HG03025 (cell line): ENCODE data around the gene ABLIM1.

ENCODE experiments used
- ATAC-seq: cut with Tn5 transposase; IDR thresholded peaks from one replicate; pipeline ENCODE4 v1.9.1; 2021; ENCODE audit warnings: mild to moderate bottlenecking, moderate library complexity; ENCODE audit not compliant: unreplicated experiment, low FRiP score

Gene ABLIM1

DNA sequence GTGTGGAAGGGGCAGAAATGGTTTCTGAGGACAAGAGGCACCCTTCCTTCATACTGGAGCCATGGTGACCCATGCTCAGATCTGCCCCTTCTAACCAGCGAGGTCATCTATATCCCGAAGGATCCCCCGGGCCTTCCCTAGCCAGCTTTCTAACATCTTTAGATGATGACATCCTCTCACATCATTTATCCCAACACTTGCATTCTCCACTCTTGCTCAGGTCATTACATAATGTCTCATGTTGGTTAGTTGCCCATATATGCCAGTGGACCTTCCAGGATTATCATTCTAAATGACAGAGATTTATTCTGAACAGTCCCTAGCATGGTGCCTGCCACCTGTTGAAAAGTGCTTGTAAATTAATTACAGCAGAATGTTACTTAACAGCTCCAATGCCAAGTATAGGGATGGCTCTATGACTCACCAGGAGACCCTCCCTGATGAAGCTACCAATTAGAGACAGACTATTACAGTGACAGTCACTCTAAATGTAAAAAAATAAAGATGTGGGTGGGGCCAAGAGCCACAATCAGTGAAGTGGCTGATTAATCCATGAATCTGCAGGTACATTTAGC, 22.6 kb upstream of the ABLIM1 start:
- no peak for ATAC-seq

DNA sequence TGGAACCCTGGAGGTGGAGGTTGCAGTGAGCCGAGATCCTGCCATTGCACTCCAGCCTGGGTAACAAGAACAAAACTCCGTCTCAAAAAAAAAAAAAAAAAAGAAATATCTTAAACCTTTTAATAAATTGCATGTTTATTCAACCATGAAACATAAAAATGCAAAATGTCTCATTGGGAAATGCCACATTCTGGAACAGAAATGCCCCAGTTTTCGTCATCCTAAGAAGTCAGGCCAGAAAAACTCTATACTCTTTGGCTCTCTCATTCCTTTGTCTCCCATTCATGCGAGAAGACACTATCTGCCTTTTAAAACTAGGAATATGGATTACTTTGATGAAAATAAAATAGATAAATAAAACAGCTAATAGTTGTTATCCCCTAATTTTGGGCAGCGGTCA, 21.5 kb upstream of the ABLIM1 start:
- no peak for ATAC-seq

DNA sequence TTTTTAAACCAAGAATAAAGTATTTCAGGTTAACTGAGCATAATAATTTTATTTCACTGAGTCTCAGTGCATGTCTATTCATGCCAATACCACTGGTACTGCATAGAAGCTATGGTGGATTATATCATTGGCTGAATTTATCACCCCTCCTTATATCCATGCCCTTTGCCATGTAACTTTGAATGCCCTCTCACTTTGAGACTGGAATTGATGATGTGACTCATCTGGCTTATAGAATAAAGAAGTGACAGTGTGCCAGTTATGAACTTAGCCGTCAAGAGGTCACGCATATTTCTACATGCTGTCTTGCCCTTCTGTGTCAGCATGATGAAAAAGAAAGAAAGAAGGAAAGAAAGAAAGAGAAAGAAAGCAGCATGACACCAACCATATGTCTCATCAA, 20.7 kb upstream of the ABLIM1 start:
- ATAC-seq: no peak

DNA sequence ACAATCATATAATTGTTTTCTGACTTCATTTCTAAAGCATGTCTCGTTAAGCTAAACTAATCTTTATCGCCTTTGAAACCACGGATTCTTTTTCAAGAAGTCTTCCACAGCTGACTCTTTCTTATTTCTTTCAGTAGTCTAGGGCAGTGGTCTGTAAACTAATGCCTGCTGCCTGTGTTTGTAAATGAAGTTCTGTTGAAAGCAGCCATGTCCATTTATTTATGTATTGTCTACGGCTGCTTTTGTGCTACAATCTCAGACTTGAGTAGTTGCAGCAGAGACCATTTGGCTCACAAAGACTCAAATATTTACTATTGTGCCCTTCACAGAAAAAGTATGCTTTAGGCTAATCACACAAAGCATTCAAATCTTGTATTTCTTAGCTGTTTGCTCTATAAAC, 20.3 kb upstream of the ABLIM1 start:
- no peak for ATAC-seq

DNA sequence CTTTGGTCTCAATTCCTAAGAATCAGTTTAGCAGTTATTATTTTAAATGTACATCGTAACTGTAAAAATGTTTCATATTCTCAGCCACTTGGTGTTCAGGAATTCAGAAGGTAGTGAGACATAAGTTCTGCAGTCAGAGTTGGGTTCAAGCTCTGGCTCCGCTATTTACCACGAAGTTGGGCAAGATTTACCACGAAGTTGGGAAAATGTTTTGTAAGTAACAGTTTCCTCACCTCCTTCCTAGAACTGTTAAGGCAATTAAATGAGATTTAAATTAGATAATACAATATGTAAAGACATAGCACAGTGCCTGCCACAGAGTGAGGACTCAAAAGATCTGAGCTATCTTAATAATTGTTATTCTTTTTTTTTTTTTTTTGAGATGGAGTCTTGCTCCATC, 16.3 kb upstream of the ABLIM1 start:
- ATAC-seq: no peak

DNA sequence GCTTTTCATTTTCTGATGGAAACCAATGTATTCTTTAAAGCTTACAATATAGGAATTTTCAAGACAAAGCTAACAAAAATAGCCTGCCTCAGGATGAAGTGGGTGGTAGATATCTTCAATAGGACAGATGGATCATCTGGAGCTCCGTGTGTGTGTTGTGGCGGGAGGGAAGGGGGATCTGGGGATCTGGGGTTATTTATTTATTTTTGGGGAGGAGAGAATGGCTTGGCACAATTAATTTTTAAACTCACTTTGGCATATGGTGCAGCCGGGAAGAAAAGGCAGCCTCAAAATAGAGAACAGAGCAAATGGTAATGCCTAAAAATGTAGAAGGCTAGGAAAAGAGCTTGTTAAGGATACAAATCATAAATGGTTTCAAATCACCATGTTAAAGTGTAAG, 11.6 kb upstream of the ABLIM1 start:
- no peak for ATAC-seq

DNA sequence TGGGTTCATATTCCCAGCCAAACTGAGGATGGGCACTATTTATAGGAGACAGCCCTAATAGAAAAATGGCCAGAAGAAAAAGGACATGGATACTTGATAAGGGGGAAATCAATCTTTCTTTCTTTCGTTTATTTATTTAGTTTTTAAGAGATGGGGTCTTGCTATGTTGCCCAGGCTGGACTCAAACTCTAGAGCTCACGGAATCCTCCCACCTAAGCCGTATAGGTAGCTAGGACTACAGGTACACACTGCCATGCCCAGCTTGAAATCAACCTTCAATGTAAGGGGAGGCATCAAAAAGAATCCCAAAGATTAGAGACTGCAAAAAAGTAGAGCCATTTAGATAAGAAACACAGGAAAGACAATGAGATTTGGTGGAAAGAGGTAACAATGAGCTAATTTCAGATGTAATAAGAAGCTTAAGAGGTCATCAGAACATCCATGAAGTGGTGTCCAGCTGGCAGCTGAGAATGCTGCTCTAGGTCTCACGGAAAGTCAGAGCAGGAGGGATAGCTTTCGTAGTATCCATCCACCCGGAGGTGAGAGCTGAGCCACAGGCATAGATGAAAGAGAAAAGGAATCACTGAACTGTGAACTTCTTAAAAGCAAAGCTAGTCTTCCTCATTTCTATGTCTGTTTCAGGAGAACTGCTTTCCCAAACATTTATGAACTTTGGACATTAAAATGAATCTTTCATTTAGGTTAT, 10.5 kb upstream of the ABLIM1 start:
- no peak for ATAC-seq

DNA sequence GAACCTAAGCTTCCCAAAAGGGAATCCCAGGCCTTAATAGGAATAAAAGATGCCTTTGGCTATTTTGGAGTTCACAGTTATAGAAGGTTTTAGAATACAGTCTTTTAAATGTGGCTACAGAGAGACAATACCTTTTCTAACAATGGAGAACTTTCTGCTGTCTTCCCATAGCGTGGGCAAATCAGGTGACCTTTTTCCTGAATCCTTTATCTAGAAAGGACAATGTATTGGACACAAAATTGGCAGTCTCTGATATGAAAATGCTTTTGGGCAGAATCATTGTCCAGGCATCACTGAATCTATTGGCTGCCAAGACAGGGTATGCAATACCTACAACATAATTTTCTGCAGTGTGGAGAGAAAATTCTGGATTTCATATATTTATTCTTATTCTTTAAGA, 7.8 kb upstream of the ABLIM1 start:
- no peak for ATAC-seq

DNA sequence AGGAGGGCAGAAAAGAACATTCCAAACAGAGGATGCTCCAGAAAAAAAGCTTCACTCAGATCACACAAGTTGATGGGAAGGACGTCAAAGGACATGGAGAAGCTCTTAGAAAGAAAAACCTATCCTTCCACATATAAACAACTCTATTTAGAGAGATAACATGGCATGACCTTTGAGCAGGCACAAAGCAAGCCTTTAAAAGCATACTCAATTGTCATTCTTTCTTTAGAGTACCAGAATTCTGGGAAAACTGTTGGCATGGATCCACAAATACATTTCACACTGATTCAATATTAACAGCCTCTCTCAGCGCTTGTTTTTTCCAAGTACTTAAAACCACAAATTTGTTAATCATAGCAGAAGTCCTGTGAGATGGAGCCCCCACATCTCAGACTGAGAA, 7.3 kb upstream of the ABLIM1 start:
- no peak for ATAC-seq

DNA sequence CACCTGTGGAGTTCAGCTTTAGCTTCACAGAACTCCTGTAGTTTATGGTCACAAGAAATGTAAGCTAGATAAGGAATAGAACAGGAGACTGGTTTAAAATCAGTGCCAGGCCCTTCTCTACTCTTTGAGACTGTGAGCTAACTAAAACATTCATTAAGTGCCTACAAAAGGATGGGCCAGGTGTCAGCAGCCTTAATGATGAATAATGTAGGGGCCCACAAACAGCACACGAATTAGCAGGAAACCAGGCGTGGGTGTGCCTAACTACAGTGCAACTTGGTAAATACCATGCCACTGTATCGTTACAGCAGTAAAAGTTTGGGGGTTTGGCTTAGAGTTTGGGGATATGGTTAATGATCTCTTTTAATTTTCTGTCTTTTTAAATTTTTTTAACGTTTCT, 6.1 kb upstream of the ABLIM1 start:
- no peak for ATAC-seq

DNA sequence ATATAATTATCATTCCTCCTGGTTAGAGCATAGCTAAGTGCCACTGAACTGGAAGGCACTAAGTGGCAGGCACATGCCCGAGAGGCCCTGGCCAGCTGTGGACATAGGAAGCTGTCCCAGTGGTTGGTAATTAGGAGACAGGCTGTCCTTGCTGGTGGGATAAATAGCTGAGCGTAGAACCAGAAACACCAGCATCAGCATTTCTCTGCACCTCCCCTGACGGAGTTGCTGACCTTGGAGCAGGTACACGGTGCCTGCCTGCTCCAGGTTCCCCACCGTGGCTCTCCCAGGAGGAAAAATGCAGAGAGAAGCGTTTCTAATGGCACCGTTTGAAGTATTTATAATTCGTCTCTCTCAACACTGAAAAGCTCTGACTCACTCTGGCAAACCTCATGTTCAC, 5.6 kb upstream of the ABLIM1 start:
- no peak for ATAC-seq

DNA sequence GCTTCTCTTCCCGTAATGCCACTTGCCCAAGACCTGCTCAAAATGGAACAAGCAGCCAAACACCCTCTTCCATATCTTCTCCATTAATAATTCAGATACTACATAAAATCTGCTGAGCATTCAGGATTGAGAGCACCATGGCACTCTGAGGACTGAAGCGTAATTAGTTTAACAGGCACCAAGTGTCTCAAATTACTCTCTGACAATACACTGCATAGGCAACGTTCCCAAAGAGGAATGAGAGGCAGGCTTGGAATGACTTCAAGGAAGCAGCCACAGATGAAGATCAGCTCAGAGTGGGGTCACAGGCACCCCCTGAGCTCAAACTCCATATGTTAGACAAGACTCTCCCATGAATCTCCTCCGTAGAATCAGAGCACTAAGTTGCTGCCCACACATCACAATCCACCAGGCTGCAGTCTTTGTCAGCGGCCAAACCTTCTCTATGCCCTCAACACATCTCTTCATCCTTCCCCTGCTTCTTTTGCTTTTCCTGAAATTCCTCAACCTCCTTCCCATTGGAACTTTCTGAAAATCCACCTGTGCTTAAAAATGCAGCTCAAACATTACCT, 4.7 kb upstream of the ABLIM1 start:
- ATAC-seq: no peak

DNA sequence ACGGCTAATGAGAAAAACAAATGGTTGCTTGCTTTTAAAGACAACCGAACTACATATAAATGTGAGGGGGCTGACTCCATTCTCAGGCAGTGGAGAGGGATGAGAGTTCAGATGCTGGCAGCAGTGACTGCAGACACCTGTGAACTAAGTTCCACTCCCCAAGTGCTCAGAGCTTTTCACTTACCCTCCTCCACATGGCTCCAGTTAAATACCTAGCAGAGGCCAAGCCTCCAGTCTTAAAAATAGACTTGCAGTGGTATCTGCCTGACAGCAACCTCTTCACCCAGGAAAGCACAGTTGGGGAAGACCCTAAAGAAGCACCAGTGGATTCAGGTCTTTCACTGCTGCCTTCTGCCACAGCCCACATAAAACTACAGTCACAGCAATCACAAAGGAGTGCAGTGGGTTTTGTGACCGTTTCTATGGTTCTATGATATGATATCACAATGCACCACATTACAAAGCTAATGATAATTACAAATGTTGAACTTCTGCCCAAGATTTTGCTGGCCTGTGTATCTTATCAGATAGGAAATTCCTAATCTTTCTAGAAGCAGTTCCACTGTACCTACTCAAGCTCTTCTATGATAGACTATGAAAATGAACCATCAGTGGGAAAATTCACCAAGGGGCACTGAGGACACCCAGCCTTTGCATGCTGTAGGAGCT, 3.3 kb upstream of the ABLIM1 start:
- ATAC-seq: no peak

DNA sequence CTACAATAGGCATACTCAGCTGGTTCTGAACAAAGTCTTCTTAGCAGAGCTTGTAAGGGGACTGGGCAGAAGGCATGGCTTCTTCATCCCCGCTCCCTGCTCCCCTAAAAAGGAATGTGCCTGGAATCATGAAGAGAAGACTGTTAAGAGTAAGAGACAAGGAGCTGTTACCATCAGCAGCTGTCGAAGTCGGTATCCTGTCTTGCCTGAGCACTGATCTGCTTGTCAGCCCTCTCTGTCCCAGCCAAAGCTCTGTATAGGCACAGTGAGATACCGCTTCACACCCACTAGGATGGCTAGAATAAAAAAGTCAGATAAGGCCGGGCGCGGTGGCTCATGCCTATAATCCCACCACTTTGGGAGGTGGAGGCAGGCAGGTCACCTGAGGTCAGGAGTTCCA, 2.4 kb downstream of the ABLIM1 start:
- ATAC-seq: no peak

DNA sequence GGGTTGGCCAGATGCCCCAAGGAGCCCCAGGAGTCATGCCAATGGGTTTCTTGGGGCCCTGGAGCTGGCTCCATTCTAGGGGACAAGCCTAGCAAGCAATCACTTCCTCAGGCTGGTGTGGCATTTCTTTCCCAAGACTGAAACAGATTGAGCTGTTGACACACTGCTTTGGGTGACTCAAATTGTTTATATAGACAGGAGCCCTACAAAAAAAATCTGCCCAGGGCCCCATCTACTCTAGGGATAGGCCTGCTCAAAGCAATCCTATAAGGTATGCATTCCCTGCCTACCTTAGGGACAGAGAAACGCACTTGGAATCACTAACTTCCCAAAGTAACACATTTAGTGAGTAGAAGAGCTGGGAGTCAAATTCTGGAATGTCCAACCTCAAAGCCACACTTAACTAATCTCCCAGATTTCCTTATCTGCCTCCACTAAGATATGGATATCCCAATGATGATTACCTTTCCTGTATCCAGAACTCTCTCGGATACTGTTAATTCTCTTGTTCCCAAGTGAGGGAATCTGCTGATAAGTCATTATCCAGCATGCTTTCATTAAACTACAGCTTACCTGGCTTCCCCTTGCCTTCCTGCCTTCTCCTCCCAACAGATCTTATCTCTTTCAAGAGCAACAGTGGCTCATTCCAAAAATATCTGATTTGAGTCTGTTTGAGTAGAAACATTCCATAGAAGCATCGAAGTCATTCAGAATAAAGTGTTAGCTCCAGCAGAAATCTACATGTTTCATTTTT, 3.1 kb downstream of the ABLIM1 start:
- no peak for ATAC-seq

DNA sequence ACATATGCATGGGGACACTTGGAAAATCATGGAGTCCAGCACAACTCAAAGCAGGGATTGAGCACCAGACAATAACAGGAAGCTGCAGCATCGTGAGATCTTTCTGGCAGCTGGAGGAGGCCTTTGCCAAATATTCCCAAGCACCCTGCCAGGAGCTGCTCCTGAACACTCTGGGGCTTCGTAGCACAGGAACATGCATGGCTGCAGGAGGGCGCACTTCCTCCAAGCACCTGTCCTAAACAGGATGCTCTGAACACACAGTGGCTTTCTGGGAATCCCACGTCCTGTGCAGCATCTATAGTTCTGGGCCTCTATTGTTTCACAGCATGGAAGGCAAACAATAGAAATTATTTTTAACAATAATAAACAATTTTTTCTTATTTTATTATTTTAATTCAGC, 4.1 kb downstream of the ABLIM1 start:
- ATAC-seq: no peak

DNA sequence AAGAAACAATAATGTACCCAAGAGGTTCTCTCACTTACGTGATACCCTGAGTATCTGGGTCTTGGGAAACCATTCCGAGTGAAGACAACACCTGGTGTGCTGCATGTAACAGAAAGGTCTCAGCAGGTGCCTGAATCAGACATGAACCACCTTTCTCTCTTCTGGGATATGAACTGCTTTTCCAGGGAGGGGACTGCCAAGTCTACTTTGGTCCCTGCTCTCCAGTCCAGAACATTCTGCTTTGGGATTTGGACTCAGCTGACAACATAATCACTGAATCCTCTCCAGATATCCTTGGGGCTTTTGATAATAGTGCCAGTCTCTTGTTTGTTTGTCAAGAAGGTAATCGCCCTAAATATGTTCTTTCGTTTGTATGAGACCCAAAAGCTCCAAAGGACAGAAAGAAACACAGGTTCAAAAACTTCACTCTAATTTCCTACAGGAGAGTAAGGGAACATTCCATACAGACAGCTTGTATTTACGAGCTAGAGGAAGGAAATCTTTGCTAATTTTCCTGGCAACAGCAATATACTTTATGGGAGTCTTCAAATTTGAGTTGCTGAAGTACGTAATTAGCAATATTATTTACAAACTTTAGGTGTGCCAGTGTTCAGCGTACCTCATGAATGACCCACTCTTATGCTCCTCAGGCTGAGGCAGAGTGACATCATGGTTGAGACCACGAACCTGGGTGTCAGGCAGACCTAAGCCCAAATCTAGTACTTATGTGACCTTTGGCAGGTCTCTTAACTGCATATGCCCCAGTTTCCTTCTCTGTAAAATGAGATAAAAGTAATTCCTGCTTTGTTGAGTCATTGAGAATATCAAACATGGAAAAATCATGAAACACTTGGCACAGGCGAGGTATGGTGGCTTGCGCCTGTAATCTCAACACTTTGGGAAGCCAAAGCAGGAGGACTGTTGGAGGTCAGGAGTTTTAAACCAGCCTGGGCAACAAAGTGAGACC, 5.4 kb downstream of the ABLIM1 start:
- ATAC-seq: no peak

DNA sequence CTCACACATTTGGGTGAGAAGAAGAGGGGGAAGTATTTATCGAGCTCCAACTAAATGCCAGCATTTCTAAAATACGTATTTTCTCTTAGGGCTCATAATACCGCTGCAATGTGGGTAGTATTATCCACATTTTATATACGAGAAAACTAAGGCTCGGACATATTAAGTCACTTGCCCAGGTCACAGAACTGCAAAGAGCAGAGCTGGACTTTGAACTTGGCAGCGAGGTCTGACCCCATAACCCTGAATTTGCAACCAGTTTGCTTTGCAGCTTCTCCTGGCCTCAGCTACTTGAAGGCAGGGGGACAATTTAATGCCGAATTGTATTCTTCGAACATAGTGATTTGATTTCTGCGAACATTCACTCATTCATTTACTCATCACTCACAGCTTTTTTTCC, 7.2 kb downstream of the ABLIM1 start:
- ATAC-seq: no peak

DNA sequence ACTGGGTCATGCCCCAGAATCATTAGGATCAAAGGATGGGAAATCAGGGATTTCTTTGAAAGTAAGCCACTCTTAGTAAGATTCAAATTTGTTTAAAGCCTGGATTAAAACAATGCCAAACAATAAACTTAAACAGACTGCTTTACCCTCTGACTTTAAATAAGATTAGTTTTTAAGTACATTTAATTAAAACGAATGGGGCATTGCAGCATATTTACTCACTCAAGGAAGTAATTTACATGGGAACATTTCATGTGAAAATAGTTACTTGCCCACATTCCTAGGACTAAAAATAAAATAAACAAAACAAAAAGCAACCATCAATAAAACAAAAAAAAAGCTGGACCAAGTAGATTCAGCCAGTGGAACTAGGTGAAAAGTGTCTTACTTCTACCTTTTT, 7.8 kb downstream of the ABLIM1 start:
- ATAC-seq: no peak
